NCI-H526 treated with DMSO at 0.1 percent for 48 hours (cell line): ENCODE measurements around the gene IL19.
"Not testable (repeated sequence)": the region's sequence is repeated elsewhere in the genome, so short reads cannot be mapped to it uniquely, and the experiment has no call there.

Source experiments
- DNase-seq: peaks from one replicate; lab custom pipeline; 2025; lab: John Stamatoyannopoulos, UW

Gene IL19

DNA sequence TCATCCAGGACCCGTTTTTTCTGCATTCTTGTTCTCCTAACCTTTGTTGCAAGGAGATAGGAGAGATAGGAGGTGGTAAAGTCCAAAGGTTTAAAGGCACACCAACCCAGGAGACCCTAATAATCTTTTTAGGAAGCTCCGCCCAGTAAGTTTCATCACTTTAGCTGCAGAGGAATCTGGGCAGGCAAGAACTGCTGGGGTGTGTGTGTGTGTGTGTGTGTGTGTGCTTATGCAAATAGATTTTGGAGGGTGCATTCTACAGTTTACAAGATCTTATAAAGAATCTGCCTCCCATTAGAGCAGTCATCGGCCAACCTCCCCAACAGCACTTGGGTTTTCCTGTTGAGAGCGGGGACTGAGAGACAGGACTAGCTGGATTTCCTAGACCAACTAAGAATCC, 5.7 kb downstream of the IL19 start:
- DNase-seq = no peak

DNA sequence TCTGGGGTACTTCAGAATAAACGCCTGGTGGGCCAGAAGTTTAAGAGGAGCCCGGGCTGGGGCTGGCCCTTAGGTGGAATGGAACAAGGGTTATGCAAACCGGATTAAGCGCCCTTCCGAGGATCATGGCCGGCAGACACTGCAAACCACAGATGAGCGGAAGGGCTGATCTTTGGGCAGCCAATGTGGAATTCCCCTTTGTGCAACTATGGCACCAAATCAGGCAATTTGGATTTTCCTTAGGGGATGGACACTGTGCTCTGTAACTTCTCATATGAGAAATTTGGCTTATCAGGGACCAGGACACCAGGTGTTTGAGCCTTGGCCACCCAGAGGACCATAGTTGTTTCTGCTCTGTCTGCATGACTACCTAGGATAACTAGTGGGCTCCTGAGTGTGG, 7.5 kb downstream of the IL19 start:
- DNase-seq = no peak

DNA sequence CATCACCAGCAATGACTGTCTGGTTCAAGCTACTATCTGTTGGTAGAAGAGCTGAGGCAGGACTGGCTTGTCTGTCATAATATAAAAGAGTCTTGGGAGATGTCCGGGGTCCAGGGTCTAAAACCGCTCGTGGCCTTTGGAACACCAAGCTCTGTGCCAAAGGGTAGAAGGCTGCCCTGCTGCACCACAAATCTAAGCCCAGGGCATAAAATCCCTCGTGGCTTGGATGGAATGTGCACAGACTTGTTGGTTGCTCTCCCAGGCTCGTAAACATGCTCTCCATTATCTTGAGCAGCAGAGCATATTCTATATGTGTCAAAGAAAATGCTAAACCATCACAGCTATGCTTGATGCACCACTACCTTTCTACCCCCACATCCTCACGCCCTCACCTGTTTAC, 8.3 kb downstream of the IL19 start:
- not testable (repeated sequence) for DNase-seq

DNA sequence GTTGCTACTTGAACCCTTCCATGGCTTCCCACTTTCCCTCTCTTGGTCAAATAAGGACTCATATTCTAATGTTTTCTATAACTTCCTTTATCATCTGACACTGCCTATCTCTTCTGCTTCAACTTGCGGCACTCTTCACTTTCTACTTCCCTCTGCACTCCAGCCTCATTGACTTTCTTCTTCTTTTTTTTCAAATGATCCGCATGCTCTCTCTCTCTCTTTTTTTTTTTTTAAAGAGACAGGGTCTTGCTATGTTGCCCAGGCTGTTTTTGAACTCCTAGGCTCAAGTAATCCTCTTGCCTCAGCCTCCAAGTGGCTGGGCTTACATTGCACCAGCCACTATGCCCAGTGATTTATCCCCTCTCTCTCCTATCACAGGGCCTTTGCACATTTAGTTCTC, 9.1 kb downstream of the IL19 start:
- no peak for DNase-seq

DNA sequence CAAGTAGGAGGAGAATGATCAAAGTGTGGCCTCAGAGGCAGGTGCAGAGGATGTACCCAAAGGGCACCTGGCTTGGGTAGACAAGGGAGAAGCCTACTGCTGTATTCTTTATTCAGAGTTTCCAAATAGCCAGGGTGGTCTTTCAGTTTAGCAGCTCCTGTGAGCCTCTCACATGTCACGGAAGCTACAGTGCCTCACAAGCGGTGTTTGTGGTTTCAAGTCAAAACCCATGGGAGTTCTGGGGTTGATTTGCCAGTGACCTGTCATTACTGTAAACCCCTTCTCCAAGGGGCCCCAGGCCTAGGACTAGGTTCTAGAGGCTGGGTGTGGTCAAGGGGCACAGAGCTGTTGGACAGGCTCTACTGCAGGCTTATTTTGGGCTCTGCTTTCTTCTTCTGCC, 11.9 kb downstream of the IL19 start:
- DNase-seq = no peak

DNA sequence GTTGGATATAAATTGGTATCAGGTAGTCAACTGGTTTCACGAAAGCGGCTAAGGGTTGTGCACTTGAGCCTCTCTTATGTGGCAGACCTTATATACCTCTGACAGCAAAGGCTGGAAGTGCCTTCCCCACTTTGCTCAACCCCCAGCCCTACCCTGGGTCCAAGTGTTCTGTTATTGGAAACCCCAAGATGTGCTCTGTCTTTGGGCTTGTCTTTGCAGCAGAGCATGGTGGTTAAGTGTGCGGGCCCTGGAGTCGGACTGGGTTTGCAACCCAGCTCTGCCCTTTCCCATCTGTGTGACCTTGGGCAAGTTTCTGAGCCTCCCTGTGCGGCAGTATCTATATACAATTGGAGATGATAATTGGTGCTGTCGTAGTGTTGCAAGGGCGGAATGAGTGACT, 12.9 kb downstream of the IL19 start:
- DNase-seq = no peak

DNA sequence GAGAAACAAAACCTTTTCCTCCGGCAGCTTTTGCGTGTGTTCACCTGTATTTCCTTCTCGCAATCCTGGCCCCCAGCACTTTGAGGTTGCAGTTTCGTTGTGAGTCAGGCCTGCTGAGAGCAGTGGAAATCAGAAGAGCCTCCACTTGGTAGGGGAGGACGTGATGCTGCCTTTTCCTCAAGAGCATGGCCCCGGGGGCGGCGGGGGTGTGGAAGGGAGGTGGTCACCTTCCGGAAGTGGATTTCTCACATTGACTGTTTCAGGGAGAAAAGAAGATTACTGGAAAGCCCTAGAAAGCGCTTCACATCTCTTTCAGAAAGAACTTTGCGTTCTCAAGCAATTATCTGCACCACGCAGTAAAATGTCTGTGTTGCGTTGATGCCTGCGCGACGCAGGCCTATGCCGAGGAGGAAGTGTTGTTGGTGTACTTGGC, 13.9 kb downstream of the IL19 start:
- DNase-seq = no peak

DNA sequence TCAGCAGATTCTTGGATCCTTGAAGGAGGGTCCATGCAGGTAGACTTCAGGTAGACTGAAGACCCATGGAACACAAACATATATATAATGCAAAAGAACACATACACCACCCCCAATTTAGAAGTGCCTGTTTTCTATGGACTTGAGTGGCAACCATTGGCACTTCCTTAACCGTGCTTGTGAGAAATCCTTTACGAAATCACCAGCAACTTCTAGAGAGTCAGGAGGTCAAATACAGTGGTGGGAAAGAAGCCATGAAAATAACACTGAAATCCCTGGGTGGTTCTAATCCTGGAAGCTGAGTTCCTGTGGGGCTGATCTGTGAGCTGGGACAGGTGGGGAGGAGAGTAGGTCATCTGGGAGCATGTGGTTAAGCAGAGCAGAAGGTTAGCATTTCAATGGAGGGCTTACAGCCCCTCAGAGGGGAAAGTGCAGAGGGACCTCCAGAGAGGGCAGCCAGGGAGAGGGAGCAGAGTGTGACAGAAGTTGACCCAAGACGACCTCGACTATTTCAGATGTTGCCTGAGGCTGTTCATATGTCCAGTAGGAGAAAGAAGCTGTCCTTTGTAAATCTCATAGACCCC, 14.7 kb downstream of the IL19 start:
- no peak for DNase-seq

DNA sequence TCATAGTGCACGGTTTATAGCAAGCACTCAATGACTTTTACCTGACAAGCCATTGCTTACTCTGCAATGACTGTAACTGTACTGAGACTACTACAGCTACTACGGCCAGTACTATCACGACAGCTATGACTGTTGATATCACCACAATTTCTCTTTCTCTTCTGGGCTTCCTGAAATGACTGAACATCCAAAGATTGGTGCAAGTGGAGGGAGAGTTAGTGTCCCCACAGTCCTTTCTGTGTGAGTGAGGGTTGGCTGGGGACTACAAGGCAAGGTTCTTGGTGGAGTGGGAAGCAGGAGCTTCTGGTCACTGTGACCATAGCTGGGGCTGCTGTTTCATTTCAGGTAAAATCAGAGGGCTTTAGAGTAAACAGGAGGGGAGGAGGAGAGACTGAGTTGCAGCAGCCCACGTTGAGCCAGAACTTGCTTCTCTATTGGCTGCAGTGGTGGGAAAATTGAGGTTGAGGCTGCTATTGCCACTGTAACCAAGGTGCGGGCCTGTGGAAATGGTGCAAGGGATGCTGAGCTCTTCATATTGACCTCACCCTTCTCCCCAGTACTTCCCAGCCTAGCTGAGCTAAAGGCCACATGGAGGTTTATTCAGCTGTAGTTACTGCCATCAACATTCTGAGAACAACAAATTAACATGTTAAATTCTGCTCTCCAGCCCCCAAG, 15.8 kb downstream of the IL19 start:
- no peak for DNase-seq

DNA sequence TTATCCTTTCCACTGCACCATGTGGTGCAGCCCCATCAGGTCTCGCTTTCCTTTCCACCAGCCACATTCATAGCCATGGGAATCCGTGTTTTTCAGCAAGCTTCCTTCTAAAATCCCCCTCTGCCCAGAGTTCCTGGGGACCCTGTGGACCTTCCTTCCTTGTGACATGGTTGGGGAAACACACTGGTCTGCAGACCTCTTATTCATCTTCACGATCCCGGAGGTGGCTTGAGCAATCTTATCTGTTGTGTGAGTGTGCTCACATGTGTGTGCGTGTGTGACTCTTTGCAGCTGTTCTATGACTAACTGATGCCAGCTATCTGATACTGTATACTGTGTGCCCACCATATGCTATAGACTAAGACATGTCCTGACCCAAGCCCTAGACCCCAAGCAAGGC, 17.3 kb downstream of the IL19 start:
- DNase-seq = no peak

DNA sequence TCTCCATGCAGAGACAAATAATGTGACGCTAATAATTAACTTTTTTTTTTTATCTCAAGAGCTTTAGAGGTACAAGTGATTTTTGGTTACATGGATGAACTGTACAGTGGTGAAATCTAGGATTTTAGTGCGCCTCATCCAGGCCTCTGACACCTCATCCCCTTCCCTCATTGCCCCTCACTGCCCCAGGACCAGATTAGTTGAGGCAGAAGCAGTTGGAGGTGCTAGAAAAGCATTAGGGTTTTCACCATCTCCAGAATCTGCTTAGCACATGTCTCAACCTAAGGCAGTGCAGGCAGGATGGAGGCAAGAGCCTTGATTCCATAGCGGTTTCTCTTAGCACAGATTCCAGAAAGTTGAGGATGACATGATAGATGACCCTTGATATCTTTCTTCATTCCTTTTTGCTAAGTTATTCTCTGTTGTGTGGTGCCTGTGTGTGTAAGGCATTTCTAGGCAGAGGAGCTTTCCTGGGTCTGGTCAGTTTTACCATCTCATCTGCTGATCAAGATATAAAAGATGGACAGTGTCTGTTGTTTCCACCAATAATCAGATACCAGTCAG, 18.0 kb downstream of the IL19 start:
- DNase-seq = no peak

DNA sequence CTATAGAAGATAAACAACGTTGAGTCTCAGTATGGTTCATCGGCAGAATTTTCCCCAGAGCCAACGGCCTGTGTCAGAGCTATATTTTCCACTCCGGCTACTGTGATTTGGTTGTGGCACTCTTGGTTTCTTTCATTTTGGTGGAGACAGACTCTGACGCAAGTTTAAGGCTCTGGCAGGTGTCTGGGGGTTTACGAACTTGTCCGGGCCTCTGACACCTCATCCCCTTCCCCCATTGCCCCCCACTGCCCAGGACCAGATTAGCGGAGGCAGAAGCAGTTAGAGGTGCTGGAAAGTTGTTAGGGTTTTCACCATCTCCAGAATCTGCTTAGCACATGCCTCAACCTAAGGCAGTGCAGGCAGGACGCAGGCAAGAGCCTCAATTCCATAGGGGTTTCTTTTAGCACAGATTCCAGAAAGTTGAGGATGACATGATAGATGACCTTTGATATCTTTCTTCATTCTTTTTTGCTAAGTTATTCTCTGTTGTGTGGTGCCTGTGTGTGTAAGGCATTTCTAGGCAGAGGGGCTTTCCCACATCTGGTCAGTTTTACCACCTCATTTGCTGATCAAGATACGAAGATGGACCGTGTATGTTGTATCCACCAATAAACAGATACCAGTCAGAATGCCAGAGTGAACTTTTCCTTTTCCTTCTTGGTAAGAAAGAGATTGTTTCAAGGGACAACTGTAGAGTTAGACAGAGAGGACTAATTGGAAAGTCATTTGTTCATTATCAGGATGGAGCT, 20.1 kb downstream of the IL19 start:
- DNase-seq = no peak

DNA sequence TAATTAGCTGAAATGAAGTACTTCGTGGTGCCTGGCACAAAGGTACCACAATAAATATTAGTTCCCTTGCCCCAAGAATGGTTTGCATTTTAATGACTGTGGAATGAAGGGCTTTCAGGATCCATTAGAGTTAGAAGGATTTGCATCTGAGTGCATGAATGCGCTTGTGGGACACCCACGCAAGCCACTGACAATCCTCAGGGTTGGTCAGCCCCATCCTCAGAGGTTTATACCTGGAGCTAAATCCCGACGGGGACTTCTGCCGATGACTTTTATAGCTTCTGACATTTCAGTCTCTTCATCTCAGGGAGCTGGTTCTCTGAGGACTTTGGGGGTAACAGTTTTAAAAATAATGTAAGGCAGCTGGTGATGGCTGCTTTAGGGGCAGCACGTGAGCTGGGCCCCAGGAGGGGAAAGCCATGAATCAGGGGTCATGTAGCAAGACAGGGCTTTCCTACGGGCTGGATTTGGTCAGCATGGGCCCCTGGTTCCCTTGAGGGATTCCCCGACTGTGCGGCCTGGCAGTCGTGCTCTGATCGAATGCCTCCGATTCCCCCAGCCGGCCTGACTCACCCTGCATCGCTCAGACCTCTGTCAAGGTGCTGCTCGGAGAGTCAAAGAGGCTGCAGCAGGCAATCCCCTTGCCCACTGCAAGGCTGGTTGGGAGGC, 22.5 kb downstream of the IL19 start:
- DNase-seq = no peak

DNA sequence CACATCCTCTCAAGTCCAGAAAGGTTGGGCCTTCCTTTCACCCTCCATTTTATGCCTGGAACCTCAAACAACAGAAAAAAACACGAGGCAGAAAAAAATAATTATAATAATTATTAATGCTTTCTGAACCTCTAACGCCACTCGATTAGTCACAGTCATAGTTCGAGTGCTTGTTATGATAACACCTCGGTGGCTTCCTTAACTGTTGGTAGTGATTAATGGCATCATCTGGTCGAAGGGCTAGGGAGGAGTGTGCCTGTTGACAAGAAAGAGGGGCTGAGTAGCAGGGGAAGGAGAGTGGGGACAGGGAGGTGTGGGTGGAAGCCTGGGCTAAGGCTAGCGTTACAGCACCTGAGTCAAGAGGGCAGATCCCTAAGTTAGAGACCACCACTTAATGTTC, 23.0 kb downstream of the IL19 start:
- no peak for DNase-seq

DNA sequence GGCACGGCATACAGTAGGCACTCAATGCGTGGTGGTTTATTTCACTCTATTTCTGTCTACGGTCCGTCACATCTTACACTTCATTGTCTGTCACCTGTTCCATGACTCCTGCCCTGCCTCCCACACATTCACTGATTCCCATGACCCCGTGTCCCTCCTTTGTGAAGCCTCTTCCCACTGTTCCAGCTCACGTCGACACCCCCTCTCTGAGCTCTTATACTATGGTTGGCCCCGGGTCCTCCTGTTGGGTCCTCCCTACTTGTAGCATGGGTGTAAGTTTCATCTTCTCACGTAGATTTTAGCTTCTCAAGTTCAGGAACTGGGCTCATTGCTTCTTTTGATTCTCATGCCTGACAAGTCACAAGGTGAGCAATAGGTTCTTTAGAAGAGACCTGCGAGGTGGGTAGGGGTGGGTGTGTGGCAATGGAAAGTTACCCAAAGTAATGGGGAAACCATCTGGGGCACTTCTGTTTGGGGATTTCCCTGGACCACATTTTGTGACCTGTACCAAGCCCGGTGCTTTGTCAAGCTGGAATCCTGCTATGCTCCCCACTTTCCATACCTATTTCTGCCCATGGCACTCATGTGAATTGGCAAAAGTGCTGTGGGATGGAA, 23.8 kb downstream of the IL19 start:
- DNase-seq = no peak

DNA sequence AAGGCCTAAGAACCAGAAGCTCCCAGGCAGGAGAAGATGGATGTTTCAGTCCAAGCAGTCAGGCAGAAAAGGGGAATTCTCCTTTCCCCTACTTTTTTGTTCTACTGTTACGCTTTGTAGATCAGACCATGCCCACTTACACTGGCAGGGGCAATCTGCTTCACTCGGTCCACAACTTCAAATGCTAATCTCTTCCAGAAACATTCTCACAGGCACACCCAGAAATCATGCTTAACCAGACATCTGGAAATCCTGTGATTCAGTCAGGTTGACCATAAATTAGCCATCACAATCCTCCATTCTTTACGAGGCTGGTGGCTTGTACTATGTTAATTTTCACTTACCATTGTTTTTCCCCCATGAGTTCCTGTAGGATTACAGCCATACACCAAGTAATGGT, 25.5 kb downstream of the IL19 start:
- no peak for DNase-seq

DNA sequence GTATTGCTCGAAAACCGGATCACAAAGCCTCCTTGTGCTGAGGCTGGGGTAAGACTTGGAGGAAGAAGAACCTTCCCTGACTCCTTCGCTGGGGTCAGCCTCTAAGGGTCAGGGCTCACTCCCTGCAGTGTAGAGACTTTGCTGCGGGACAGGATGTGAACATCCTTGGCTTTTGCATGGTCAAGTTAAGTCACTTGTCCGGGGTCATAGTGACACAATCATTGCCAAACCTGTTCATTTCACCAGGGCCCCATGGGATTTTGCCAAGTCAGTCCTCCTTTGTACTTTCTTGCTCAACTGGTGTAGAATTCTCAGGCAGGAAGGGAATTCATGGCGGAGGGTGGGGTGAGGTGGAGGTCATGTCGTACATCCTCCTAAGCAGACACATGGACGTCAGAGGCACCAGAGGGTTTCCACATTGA, 26.4 kb downstream of the IL19 start:
- no peak for DNase-seq

DNA sequence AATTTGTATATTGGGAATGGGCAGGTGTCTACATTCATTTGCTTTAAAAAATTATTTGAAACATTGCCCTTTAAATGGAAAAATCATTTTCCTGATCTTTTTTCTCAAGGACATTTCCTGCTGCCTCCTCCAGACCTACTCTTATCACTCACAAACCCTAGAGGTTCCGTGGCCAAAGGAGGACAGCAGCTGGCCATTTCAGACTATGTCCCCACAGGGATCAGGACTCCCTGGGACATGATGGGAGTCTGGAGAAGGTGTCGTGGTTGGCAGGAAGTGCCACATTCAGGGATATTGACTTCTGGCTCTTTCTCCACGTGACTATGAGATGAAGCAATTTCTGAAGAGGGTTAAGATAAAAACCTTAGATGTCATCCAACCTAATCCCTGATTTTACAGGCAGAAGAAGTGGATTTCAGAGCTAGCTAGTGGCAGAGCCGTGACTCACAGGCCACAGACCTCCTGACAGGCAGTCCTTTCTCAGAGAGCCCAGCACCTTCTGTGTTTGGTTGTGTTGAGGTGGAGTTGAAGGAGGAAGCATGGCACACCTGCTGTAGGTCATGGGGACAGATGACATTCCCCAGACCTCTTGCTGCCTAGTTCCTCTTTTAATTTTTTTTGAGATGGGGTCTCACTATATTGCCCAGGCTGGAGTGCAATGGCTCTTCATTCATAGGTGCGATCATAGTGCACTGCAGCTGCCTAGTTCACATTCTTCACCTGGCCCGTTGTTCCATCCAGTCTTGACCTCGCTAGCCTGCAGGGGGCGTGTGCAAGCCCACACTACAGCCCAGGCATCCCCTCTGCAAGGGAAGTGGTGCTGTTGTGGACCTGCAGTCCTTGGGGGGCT, 27.2 kb downstream of the IL19 start:
- no peak for DNase-seq

DNA sequence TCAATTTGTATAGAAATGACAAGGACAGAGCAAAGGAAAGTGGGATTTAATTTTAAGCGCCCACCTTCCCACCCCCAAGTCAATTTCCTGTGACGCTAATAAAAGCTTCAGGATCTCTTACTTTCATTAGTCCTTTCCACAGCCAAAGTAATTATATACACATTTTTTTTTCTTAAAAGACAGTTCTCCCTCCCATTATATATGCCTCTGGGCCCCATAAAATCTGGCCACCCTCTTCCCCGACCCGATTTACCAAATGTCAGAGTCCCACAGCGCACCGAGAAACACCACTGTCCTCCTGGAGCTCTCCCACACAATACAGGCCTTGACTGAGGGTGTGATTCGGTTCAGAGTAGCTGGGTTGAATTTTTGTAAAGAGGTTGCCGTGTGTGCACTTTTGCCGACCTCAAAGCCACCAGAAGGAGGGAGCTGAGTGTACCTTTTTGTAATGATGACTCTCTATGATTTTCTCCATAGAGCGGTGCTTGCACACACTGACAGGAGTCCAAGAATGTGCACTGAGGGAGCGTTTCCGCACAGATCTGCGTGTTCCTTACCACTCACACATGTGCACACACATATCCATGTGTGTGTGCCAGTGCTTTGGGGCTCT, 27.9 kb downstream of the IL19 start:
- no peak for DNase-seq

DNA sequence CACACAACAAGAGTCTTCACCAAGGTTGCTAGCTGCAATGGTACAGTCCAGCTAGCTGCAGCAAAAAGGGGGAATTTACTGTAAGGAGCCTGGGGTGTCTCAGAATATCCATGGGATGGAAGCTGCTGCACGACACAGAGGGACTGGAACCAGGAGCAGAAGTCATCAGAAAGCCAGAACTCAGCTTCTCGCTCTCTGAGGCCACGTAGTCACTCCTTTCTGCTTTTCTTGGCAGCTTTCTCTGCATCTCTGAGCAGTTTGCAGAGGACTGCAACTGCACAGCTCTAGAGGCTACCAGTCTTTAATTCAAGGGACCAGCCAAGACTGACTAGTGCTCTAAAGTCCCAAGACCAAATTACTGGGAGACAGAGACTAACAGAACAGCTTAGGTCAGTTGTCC, 28.7 kb downstream of the IL19 start:
- no peak for DNase-seq

DNA sequence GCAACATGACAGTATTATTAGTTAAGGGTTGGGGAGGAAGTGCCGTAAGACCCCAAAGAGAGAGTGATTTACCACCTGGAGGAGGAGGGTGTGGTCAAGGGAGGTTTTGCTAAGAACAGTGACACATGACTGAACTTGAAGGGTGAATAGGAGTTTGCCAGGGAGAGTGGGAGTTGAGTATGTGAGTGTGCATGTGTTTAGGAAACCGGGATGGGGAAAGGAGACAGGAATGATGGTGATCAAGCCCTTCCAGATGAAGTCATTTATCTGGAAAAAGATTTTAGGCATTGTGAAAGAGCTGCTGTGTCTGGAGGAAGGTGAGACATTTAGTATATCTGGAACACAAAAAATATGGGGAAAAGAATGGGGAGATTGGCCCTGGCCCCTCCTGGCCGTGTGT, 29.8 kb downstream of the IL19 start:
- no peak for DNase-seq
